B cell (primary cell): ENCODE measurements around the gene CYP26B1. TPM values are rescaled to one million over a fixed set of nuclear protein-coding genes. Genes with fewer than 3 reads are reported as not detected.

ENCODE experiments used
- ATAC-seq: fragments of 200-7000 bp; cut with Tn5 transposase; one replicate; pipeline ENCODE4 v1.10.0; 2021; ENCODE audit warnings: low read depth, mild to moderate bottlenecking, moderate number of reproducible peaks, moderate library complexity
- CTCF ChIA-PET: fragments of 350-600 bp; sonication (Branson Sonifier 250); formaldehyde crosslinking; loops from one replicate; lab custom pipeline; 2021; ENCODE audit warnings: antibody characterized with exemption, inconsistent platforms; lab: Charles Lee
- POLR2A ChIA-PET: fragments of 350-600 bp; sonication (Branson Sonifier 250); formaldehyde crosslinking; loops from one replicate; lab custom pipeline; 2021; ENCODE audit warnings: antibody characterized with exemption; lab: Charles Lee
- DNase-seq: peaks from one replicate; pipeline ENCODE4 v3.0.0; 2013
- H2AFZ ChIP-seq: 2 replicates; pipeline ENCODE4 v1.6.1; 2012; ENCODE audit warnings: mild to moderate bottlenecking, low read depth, low read length; ENCODE audit not compliant: insufficient read depth, poor library complexity, severe bottlenecking
- H3K27ac ChIP-seq, 2 donors: 1 replicate in 1 of 2; 2 replicates in 1 of 2; pipeline ENCODE4 v1.5.1; 2012 to 2013; ENCODE audit warnings: low read length in 2 of 2, mild to moderate bottlenecking in 2 of 2, moderate library complexity in 1 of 2
- H3K27me3 ChIP-seq, 4 experiments: fragments of 200-600 bp in 1 of 4; sonication (generic) in 1 of 4; replicated peaks in 1 of 4; 1 replicate in 2 of 4; 2 replicates in 2 of 4; pipeline versions ENCODE4 v1.6.1 to v1.7.0; 2013 to 2016; ENCODE audit warnings: low read length in 3 of 4, mild to moderate bottlenecking in 2 of 4, mixed read lengths in 1 of 4, moderate library complexity in 1 of 4; ENCODE audit not compliant: insufficient read depth in 4 of 4, control insufficient read depth in 3 of 4; ENCODE audit errors: control extremely low read depth in 1 of 4
- H3K36me3 ChIP-seq, 2 experiments: replicated peaks in 1 of 2; 1 replicate in 1 of 2; 2 replicates in 1 of 2; pipeline versions ENCODE4 v1.6.1 to v1.7.1; 2013; ENCODE audit warnings: low read length in 1 of 2; ENCODE audit not compliant: insufficient read depth in 2 of 2, control insufficient read depth in 1 of 2; ENCODE audit errors: control extremely low read depth in 1 of 2, extremely low read depth in 1 of 2
- H3K4me1 ChIP-seq, 2 donors: fragments of 200-600 bp in 1 of 2; sonication (generic) in 1 of 2; 1 replicate in 1 of 2; 2 replicates in 1 of 2; pipeline versions ENCODE4 v1.5.1 to v1.6.1; 2013 to 2017; ENCODE audit warnings: low read length in 2 of 2; ENCODE audit not compliant: control insufficient read depth in 2 of 2, insufficient read depth in 2 of 2
- H3K4me2 ChIP-seq: replicated peaks from 2 replicates; pipeline ENCODE3; 2012; ENCODE audit warnings: mild to moderate bottlenecking, low read depth, low read length; ENCODE audit not compliant: poor library complexity, severe bottlenecking
- H3K4me3 ChIP-seq, 5 experiments: fragments of 200-600 bp in 1 of 5; sonication (generic) in 1 of 5; 1 replicate in 3 of 5; 2 replicates in 2 of 5; pipeline versions ENCODE4 v1.5.1 to v1.7.0; 2011 to 2016; ENCODE audit warnings: low read length in 4 of 5, mild to moderate bottlenecking in 4 of 5, low read depth in 2 of 5, control low read depth in 1 of 5, moderate library complexity in 1 of 5; ENCODE audit not compliant: insufficient read depth in 1 of 5; ENCODE audit errors: control extremely low read depth in 1 of 5, extremely low read depth in 1 of 5
- H3K79me2 ChIP-seq: fragments of 200-600 bp; sonication (generic); one replicate; pipeline ENCODE4 v1.6.0; 2016; ENCODE audit warnings: low read length; ENCODE audit not compliant: control insufficient read depth, insufficient read depth
- H3K9ac ChIP-seq: fragments of 200-600 bp; sonication (generic); 2 replicates; pipeline ENCODE4 v1.6.1; 2017; ENCODE audit warnings: mild to moderate bottlenecking, low read length, moderate library complexity
- H3K9me3 ChIP-seq, 3 donors: one replicate each; pipeline versions ENCODE4 v1.6.1 to v1.7.1; 2013; ENCODE audit warnings: low read length in 2 of 3; ENCODE audit not compliant: control insufficient read depth in 2 of 3, insufficient read depth in 1 of 3; ENCODE audit errors: control extremely low read depth in 1 of 3
- H4K20me1 ChIP-seq: 2 replicates; pipeline ENCODE4 v1.6.0; 2012; ENCODE audit warnings: mild to moderate bottlenecking, low read length; ENCODE audit not compliant: insufficient read depth, control insufficient read depth, poor library complexity, severe bottlenecking
- H3K27ac Mint-ChIP-seq: one replicate; pipeline ENCODE4 v1.8.0; 2021; ENCODE audit warnings: mixed read lengths
- H3K27me3 Mint-ChIP-seq: one replicate; pipeline ENCODE4 v1.8.0; 2021; ENCODE audit warnings: mixed read lengths
- H3K4me1 Mint-ChIP-seq: one replicate; pipeline ENCODE4 v1.8.0; 2021; ENCODE audit warnings: mixed read lengths
- H3K4me3 Mint-ChIP-seq: one replicate; pipeline ENCODE4 v1.8.0; 2021; ENCODE audit warnings: mixed read lengths
- H3K9me3 Mint-ChIP-seq: one replicate; pipeline ENCODE4 v1.8.0; 2022; ENCODE audit warnings: mixed read lengths; ENCODE audit not compliant: insufficient read depth
- EZH2 ChIP-seq: IDR thresholded peaks from 2 replicates; pipeline ENCODE4 v1.6.1; 2012; ENCODE audit warnings: borderline replicate concordance, low read depth, mild to moderate bottlenecking, moderate library complexity, low read length; ENCODE audit not compliant: insufficient read depth, poor library complexity, severe bottlenecking
- WGBS: methylation state at CpG from one replicate; pipeline ENCODE4 v1.1.5; 2013; ENCODE audit warnings: missing lambda C conversion rate; ENCODE audit not compliant: insufficient coverage; 5-methylcytosine and 5-hydroxymethylcytosine counted together
- intact Hi-C: fragments of 100-400 bp; cut with micrococcal nuclease; formaldehyde crosslinking; loops from one replicate; pipeline ENCODE4 v1.10.0; 2022
- polyA plus RNA-seq: library from polyadenylated mRNA; depleted of rRNA; stranded (reverse); fragments of >200 nt; gene quantifications from 2 replicates; pipeline ENCODE4 v1.2.3, GENCODE V29; 2012
- total RNA-seq, 2 donors: library from RNA; stranded (reverse); fragments of 120-200 nt in 1 of 2; gene quantifications; 1 replicate in 1 of 2; 2 replicates in 1 of 2; pipeline versions ENCODE4 v1.2.3 to v1.2.4, GENCODE V29; 2013 to 2022
- TF ChIP-seq, protein P1 (sequence below): fragments of 200-600 bp; IDR thresholded peaks from one replicate; pipeline ENCODE4 v1.8.0; 2022; ENCODE audit warnings: antibody characterized with exemption, mild to moderate bottlenecking

CYP26B1 gene
- total and polyA plus RNA-seq, 2 donors (not counting 1 experiment from before 2014, with no cell fraction given): not detected

DNA sequence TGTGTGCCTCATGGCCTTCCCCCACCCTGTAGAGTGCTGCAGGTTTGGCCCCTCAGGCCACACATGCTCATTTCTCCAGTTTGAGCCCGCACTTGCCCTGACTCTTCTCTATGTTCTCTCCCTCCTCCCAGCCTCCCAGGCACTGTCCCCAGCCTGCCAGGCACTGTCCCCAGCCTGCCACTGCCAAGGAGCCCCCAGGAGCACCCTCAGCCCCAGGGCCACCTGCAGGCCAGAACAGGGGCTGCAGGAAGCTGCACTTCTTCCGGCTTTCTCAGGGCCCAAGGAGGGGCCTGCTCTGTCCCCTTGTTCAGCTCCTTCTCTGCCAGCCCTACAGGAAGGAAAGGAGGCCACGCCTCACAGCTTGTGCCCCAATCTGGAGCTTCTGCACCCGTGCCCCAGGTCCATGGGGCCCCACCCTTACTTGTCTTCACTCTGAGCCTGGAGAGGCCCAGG, 31.6 kb downstream of the CYP26B1 start:
- no peak overlapping the region for H3K9ac ChIP-seq
- H3K4me3 Mint-ChIP-seq: no peak overlapping the region
- 33% methylated on average over 4 of the region's 4 CpGs for WGBS
- H2AFZ ChIP-seq: no peak overlapping the region
- no peak for ATAC-seq
- no peaks in the 10 kb centered on the region for H4K20me1 ChIP-seq
- ChIA-PET CTCF (no interaction called here), POLR2A (no interaction called here)
- H3K27me3 ChIP-seq: peaks cover 0 to 4% (median 0%) of the 10 kb centered on the region in 4 experiments
- intact Hi-C loops: no loop called here
- H3K27me3 Mint-ChIP-seq: peaks cover 7% of the 10 kb centered on the region
- no peaks in the 10 kb centered on the region for H3K4me1 Mint-ChIP-seq
- no peak overlapping the region for H3K4me3 ChIP-seq
- H3K79me2 ChIP-seq: no peaks in the 10 kb centered on the region
- TF ChIP-seq, protein P1, sequence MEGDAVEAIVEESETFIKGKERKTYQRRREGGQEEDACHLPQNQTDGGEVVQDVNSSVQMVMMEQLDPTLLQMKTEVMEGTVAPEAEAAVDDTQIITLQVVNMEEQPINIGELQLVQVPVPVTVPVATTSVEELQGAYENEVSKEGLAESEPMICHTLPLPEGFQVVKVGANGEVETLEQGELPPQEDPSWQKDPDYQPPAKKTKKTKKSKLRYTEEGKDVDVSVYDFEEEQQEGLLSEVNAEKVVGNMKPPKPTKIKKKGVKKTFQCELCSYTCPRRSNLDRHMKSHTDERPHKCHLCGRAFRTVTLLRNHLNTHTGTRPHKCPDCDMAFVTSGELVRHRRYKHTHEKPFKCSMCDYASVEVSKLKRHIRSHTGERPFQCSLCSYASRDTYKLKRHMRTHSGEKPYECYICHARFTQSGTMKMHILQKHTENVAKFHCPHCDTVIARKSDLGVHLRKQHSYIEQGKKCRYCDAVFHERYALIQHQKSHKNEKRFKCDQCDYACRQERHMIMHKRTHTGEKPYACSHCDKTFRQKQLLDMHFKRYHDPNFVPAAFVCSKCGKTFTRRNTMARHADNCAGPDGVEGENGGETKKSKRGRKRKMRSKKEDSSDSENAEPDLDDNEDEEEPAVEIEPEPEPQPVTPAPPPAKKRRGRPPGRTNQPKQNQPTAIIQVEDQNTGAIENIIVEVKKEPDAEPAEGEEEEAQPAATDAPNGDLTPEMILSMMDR: no peak
- TF ChIP-seq EZH2: no peak
- no peak overlapping the region for H3K27ac ChIP-seq
- no peaks in the 10 kb centered on the region for H3K9me3 Mint-ChIP-seq
- H3K36me3 ChIP-seq: no peaks in the 10 kb centered on the region
- no peak overlapping the region for H3K4me2 ChIP-seq
- DNase-seq: no peak
- H3K4me1 ChIP-seq: no peaks in the 10 kb centered on the region
- peaks cover 0 to 6% (median 0%) of the 10 kb centered on the region in 3 donors for H3K9me3 ChIP-seq
- no peak overlapping the region for H3K27ac Mint-ChIP-seq

- no peak for DNase-seq
- no peak overlapping the region for H3K27ac ChIP-seq
- ChIA-PET POLR2A (no interaction called here), CTCF (no interaction called here)
- no peak for TF ChIP-seq EZH2
- TF ChIP-seq, protein P1: no peak
- peaks cover 7% of the 10 kb centered on the region for H3K27me3 Mint-ChIP-seq
- 78% methylated on average over 14 of the region's 18 CpGs for WGBS
- no peak overlapping the region for H3K4me3 Mint-ChIP-seq
- no peak overlapping the region for H3K4me3 ChIP-seq
- no peak overlapping the region for H2AFZ ChIP-seq
- no peaks in the 10 kb centered on the region for H3K9me3 Mint-ChIP-seq
- H3K36me3 ChIP-seq: no peaks in the 10 kb centered on the region
- H3K4me2 ChIP-seq: no peak overlapping the region
- peaks cover 0 to 6% (median 0%) of the 10 kb centered on the region in 3 donors for H3K9me3 ChIP-seq
- no peaks in the 10 kb centered on the region for H4K20me1 ChIP-seq
- H3K4me1 ChIP-seq: no peaks in the 10 kb centered on the region
- no peaks in the 10 kb centered on the region for H3K4me1 Mint-ChIP-seq
- H3K79me2 ChIP-seq: no peaks in the 10 kb centered on the region
- H3K9ac ChIP-seq: no peak overlapping the region
- no peak overlapping the region for H3K27ac Mint-ChIP-seq
- H3K27me3 ChIP-seq: peaks cover 0 to 4% (median 0%) of the 10 kb centered on the region in 4 experiments
- ATAC-seq: no peak
- intact Hi-C loops: no loop called here
Measured at GRCh38 chr2:72115110-72116080, 32.3 kb downstream of the CYP26B1 start.
